Subcutaneous adipose tissue (tissue), 4 donors: Measurements from ENCODE around the gene PAK5. TPM values are rescaled to one million over a fixed set of nuclear protein-coding genes. Genes with fewer than 3 reads are reported as not detected.

ENCODE experiments used
- total RNA-seq, 4 donors: library from RNA; depleted of rRNA; stranded (reverse); fragments of >200 nt; gene quantifications; one replicate each; pipeline ENCODE4 v1.1.0, GENCODE V29; 2016
- TF ChIP-seq, protein P1 (sequence below): fragments of 450-650 bp; IDR thresholded peaks from one replicate; pipeline ENCODE4 v1.5.1; 2016; ENCODE audit warnings: low read depth, mild to moderate bottlenecking, control low read depth, antibody characterized with exemption, moderate library complexity

PAK5 gene
- total RNA-seq, 4 donors from 2014 or later = not detected

DNA sequence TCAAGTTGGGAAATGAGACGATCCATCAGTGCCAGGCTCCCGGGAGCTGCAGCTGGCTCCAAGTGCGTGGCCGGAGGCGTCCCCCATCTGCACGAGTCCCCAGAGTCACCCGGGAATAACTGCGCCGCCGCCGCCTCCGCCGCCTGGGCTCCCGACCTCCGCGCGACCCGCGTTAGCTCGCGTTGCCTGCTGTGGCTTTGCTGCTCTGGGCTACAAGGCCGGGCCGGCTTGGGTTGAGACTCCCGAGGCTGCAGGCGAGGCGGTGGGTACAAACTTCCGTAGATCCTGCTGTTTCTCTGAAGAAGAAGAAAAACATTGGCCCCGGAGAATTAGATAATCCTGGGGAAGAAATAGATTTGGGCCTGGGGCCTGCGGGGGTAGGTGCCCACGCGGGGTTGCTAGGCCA, 331.9 kb downstream of the PAK5 start:
- TF ChIP-seq, protein P1, sequence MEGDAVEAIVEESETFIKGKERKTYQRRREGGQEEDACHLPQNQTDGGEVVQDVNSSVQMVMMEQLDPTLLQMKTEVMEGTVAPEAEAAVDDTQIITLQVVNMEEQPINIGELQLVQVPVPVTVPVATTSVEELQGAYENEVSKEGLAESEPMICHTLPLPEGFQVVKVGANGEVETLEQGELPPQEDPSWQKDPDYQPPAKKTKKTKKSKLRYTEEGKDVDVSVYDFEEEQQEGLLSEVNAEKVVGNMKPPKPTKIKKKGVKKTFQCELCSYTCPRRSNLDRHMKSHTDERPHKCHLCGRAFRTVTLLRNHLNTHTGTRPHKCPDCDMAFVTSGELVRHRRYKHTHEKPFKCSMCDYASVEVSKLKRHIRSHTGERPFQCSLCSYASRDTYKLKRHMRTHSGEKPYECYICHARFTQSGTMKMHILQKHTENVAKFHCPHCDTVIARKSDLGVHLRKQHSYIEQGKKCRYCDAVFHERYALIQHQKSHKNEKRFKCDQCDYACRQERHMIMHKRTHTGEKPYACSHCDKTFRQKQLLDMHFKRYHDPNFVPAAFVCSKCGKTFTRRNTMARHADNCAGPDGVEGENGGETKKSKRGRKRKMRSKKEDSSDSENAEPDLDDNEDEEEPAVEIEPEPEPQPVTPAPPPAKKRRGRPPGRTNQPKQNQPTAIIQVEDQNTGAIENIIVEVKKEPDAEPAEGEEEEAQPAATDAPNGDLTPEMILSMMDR = no peak

DNA sequence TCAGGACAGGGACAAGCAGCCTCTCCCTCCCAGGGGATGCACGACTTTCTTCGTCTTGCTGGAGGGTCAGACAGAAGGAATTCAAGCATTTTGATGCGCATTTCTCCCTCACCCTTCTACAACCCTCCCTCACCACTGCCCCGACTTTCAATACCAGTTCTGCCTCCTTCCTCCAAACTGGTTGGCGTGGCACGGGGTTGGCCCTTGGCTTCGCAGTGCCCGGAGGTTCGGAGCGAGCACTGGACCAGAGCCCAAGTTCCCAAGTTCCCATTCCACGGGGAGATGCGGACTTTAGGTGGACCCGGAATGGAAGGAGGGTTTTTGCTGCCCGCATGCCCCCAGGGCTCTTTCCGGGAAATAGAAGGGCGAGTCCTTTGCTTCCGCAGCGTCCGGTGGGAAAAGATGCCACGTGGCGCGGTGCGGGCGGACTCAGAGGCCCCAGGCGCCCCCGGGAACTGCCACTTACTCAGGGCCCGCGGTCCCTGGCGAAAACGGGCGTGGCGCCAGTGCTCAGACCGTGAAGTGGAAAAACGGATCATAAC, 332.5 kb downstream of the PAK5 start:
- TF ChIP-seq, protein P1 = no peak

DNA sequence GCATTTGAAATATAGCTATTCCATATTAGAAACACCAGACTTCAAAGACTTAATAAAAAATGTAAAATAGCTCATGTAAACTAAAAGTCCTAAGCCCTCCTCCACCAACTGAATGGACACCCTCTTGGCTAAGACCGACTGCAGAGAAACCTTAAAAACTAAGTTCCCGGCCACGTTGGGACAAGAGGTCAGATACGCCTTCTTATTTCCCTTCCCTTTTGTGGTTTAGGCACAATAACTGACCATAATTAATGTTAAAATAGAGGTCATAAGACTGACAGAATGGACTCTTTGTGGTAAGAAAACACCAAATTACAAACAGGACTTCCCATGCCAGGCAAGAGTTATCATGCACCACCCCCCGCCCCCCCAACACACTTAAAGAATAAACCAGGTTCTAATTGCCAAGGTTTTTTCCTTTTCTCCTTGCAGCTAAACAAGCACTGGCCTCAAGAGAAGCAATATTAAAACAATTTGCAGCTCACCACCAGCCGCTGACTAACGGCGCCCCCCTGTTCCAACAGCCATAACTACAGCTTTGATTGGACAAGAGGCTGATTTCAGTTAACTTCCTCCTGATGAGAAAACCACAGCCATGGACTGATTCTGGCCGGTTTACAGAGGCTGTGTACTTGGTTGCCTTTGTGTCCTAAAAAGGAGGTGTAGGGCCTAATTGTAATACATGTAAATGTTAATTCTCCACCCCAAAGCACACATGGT, 335.2 kb downstream of the PAK5 start:
- TF ChIP-seq, protein P1 = no peak

DNA sequence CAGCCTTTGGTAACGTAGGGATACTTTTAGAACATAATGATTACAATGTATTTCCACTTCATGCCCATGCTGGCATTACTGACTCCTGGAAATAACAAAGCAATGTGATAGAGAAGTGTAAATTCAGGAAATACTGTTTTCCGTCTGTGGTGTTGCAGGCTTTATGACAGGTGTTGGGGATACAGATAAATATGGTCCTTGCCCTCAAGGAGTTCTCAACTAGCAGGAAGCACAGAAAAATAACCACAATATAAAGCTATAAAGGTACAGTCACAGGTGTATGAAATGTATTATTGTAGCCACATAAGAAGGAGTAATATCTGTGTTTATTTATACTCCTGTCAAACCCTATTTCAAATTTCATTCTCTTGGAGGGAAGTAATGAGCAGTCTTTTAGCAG, 337.4 kb downstream of the PAK5 start:
- TF ChIP-seq, protein P1 = no peak

DNA sequence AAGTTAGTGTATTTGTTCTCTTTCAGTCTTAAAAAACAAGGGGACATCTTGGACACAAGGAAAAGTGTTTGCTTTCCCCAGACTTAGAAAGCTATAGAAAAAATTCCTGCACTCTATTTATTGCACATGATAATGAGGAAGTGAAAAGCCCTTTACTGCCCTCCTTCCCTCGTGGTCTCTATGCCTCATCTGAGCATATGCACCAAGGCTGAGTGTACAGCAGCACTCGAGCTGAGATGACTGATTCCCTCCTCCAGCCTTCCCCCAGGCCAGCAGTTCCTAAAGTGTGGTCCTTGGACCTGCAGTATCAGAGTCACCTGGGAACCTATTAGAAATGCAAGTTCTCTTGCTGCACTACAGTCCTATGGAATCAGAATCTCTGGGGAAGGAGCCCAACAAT, 338.8 kb downstream of the PAK5 start:
- TF ChIP-seq, protein P1 = no peak

DNA sequence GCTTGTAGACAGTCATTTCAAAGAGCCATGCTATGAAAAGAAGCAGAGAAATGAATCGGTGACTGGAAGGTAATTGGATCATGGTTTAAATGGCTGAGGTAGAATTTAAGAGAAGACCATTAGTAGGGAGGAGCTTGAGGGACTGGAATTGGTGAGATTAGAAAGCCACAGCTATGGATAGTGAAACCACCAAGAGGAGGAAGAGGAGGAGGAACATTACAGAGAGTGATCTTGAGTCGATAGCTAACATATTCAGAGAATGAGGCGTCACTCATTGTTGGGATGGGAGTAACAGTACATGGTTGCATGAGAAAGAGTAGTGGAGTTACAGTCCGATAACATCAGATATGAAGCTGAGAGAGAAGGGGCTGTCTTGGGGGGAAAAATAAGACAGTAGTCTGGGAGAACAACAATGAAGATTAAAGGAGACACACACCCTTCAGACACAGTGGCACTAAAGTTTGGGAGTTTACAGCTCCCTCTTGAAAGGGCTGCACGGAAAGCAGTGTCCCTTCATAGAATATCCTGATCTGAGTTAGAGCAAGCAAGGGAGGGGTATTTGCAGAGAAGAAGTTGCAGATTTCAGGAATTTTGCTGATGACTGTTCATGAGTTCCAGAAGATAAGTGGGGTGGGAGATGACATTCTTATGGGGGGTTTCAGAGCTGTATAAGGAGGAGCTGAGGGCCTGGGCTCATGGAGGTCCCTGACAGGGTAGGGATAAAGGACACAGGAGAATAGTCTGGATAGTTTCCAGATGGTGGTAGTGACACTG, 339.6 kb downstream of the PAK5 start:
- TF ChIP-seq, protein P1 = no peak

DNA sequence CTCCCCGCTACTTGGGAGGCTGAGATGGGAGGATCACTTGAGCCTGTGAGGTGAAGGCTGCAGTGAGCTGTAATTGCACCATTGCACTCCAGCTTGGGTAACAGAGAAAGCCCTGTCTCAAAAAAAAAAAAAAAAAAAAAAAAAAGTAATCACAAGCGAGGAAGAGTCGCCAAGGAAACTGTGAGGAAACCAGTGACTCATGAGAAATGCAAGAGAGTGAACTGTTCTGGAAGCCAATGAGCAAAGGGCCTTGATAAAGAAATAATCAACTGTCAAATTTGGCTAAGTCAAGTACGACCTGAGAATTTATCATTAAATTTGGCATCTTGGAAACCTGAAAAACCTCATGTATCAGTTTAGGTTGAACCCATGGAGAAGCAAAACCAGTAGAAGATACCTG, 340.6 kb downstream of the PAK5 start:
- TF ChIP-seq, protein P1 = no peak
